AG04449 (cell line): ENCODE results near the gene NETO1.

Source experiments
- CTCF ChIA-PET: fragments of 350-600 bp; formaldehyde crosslinking; extraction: SDS; loops from one replicate; lab custom pipeline; 2021; ENCODE audit warnings: antibody characterized with exemption; lab: Yijun Ruan, JAX
- POLR2A ChIA-PET: fragments of 400-600, 350-600 bp; formaldehyde crosslinking; extraction: SDS; loops from one replicate; lab custom pipeline; 2020; ENCODE audit warnings: antibody characterized with exemption, inconsistent platforms; lab: Yijun Ruan, JAX
- DNase-seq: peaks from one replicate; pipeline ENCODE4 v3.0.0-alpha.2; 2010; ENCODE audit warnings: low read depth, low spot score
- H3K4me3 ChIP-seq: 2 replicates; pipeline ENCODE4 v1.5.1; 2011; ENCODE audit warnings: low read depth, mild to moderate bottlenecking, control low read depth, low read length
- TF ChIP-seq, protein P1 (sequence below): IDR thresholded peaks from one replicate; pipeline ENCODE4 v1.5.1; 2011; ENCODE audit warnings: mild to moderate bottlenecking, moderate library complexity, low read length, control low read depth, inconsistent platforms; ENCODE audit not compliant: insufficient read depth; ENCODE audit errors: missing control alignments

NETO1 gene

DNA sequence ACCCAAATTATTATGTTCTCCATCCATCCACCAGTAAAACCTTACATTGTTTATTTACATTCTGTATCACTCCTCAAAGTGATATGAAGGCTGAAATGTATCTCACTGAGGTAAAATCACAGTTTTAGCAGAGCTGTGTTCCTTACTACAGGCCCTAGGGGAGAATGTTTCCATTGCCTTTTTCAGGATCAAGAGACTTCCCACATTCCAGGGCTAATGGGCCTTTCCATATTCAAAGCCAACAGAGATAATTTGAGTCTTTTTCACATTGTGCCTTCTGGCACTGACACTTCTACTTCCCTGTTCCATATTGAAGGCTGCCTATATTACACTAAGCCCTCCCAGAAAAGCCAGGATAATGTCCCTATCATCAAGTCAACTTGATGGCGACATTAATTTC lies 20.0 kb downstream of the NETO1 start:
- no peak for DNase-seq
- TF ChIP-seq, protein P1, sequence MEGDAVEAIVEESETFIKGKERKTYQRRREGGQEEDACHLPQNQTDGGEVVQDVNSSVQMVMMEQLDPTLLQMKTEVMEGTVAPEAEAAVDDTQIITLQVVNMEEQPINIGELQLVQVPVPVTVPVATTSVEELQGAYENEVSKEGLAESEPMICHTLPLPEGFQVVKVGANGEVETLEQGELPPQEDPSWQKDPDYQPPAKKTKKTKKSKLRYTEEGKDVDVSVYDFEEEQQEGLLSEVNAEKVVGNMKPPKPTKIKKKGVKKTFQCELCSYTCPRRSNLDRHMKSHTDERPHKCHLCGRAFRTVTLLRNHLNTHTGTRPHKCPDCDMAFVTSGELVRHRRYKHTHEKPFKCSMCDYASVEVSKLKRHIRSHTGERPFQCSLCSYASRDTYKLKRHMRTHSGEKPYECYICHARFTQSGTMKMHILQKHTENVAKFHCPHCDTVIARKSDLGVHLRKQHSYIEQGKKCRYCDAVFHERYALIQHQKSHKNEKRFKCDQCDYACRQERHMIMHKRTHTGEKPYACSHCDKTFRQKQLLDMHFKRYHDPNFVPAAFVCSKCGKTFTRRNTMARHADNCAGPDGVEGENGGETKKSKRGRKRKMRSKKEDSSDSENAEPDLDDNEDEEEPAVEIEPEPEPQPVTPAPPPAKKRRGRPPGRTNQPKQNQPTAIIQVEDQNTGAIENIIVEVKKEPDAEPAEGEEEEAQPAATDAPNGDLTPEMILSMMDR = no peak
- no peak overlapping the region for H3K4me3 ChIP-seq
- ChIA-PET POLR2A (no interaction called here), CTCF (no interaction called here)

DNA sequence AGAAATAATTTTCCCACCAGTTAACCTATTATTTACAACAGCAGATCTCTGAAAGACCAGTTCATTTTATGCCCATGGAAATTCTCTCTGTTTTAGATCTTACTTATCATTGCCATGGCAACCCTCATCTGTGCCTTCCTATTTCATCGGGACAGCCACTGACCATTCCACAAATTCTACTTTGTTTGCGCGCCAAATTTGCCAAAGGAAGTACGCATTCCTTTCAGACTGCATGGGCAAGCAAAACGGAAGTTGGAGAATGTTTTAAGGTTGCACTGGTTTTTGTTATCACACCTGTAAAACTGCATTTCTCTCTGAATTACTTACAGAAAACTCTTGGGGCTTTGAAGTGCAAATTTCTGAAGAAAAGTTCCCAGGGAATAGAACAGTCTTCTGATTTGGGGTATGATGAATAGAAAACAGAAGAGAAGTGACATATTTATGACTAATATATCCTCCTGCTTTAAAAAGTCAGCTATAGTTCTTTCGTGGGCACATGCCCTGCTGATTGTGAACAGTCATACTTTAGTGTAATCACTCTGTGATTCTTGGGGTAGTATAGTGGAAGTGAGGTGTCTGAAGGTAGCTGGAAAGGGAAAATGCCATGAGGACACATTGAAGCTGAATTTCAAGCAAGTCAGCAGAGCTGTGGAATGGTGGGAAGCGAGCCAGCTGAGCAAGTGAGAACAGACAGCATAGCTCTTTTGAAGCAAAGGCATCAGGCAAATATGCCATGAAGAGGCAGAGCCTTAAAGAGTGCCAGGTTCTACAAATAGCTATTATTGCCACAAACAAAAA lies 20.9 kb downstream of the NETO1 start:
- CTCF ChIA-PET = no interaction called here
- no peak for DNase-seq
- POLR2A ChIA-PET = no interaction called here
- no peak overlapping the region for H3K4me3 ChIP-seq
- TF ChIP-seq, protein P1 = no peak

DNA sequence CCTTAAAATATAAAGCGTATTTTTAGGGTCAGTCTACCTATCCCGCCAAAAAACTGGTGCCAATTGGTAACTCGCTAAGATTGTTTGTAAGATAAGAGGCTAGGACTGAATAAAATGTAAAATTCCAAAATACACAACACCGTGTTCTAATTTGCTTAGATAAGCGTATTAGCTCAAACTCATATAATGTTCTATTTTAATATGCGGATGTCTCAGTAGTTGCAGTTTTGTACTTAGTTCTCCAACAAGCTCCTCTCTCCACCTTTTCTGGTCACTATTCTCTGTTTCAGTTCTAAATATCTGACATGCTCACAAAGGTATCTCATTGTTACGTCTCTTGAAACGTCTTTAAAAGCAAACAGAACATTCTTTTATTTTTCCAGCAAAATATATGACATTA lies 24.0 kb downstream of the NETO1 start:
- DNase-seq = no peak
- CTCF ChIA-PET = no interaction called here

DNA sequence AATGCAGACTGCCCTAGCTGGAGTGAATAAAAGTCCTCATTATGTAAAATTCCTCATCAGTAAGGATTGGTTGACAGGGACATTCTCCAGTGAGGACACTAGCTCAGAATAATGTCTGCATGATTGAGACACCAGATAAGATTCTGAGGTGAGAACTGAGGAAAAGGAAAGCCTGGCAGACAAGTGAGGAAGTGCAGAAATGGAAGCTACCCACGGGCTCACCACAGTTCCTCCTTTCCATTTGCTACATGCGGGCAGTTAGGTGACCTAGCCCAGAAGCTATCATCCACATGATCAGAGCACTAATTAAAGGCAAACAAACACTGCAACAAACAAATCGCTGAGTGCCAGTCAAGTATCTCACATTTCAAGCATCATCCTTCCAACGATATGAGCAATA lies 27.7 kb downstream of the NETO1 start:
- H3K4me3 ChIP-seq = no peak overlapping the region
- POLR2A ChIA-PET = no interaction called here
- DNase-seq = no peak
- CTCF ChIA-PET = no interaction called here
- TF ChIP-seq, protein P1 = no peak

More for the DNA sequence above, 24.0 kb downstream of the NETO1 start:
- TF ChIP-seq, protein P1 = no peak
- H3K4me3 ChIP-seq = no peak overlapping the region
- POLR2A ChIA-PET = no interaction called here

DNA sequence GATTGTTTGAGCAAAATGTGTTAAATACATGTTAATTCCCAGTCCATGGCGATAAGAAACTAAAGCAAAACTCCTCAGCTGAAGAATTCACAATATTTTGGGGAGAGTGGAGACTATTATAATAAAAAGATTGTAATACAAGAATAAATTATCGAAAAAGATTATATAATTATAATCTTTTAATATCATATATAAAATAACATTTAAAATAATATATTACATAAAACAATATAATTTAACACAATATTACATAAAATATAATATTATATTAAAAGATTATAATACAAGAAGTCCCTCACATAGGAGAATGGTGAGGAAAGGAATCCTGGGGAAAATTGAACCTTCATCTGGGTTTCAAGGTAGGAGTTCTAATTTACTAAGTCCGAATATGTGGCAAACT lies 33.1 kb downstream of the NETO1 start:
- H3K4me3 ChIP-seq = no peak overlapping the region
- no peak for DNase-seq
- ChIA-PET POLR2A (no interaction called here), CTCF (no interaction called here)
- TF ChIP-seq, protein P1 = no peak

DNA sequence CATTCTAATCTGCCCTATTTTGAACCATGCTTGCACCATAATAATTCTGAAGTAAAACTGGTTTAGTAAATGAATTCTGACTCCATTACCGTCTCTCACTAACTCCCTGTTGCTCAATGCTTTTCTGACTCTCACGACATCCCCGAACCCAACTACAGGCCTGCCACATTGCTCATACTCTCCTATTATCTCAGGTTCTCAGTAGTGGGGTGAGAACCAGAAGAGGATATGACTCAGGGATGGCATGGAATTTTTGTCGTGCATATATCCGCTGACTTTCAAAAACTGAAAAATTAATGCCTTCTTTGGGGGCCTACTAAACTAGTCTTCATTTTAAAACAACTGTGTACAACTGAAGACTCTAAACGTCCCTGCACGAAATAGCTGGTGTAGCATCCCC lies 34.3 kb downstream of the NETO1 start:
- no peak for DNase-seq
- ChIA-PET POLR2A (no interaction called here), CTCF (no interaction called here)
- H3K4me3 ChIP-seq = no peak overlapping the region
- TF ChIP-seq, protein P1 = no peak
